T-helper 1 cell (primary cell): ENCODE results near the gene PRKG1.
"Not testable (repeated sequence)": the region's sequence is repeated elsewhere in the genome, so short reads cannot be mapped to it uniquely, and the experiment has no call there.

Source experiments
- DNase-seq, 5 donors: peaks; one replicate each; pipeline ENCODE4 v3.0.0-alpha.2; 2012 to 2020

The PRKG1 gene

GRCh38 chr10:51389415-51390321 is 315.4 kb downstream of the PRKG1 start:
- peak in 2 of 5 donors; percentile 8 to 34 for DNase-seq

GRCh38 chr10:51393006-51393405 is 318.7 kb downstream of the PRKG1 start:
- not testable (repeated sequence) for DNase-seq

GRCh38 chr10:51394039-51394438 is 319.8 kb downstream of the PRKG1 start:
- no peak for DNase-seq

GRCh38 chr10:51397244-51397643 is 323.0 kb downstream of the PRKG1 start:
- no peak for DNase-seq

GRCh38 chr10:51397695-51398094 is 323.4 kb downstream of the PRKG1 start:
- no peak for DNase-seq

- DNase-seq: no peak
Observed at GRCh38 chr10:51399840-51400239, 325.6 kb downstream of the PRKG1 start.

- no peak for DNase-seq
Observed at GRCh38 chr10:51400392-51401096, 326.3 kb downstream of the PRKG1 start.

- no peak for DNase-seq
Observed at GRCh38 chr10:51403521-51403920, 329.2 kb downstream of the PRKG1 start.

- no peak for DNase-seq
Observed at GRCh38 chr10:51405580-51406351, 331.5 kb downstream of the PRKG1 start.

- no peak for DNase-seq
Observed at GRCh38 chr10:51406581-51406980, 332.3 kb downstream of the PRKG1 start.

GRCh38 chr10:51416494-51416893 is 342.2 kb downstream of the PRKG1 start:
- no peak for DNase-seq

- DNase-seq: no peak
Observed at GRCh38 chr10:51419196-51420093, 345.2 kb downstream of the PRKG1 start.

GRCh38 chr10:51421853-51422252 is 347.6 kb downstream of the PRKG1 start:
- no peak for DNase-seq

GRCh38 chr10:51422311-51423120 is 348.2 kb downstream of the PRKG1 start:
- DNase-seq: peak in 1 of 5 donors; percentile 6

GRCh38 chr10:51423121-51423452 is 348.8 kb downstream of the PRKG1 start:
- DNase-seq: no peak

- DNase-seq: no peak
Observed at GRCh38 chr10:51425431-51425830, 351.1 kb downstream of the PRKG1 start.

GRCh38 chr10:51427758-51428157 is 353.5 kb downstream of the PRKG1 start:
- no peak for DNase-seq

GRCh38 chr10:51430506-51430905 is 356.2 kb downstream of the PRKG1 start:
- DNase-seq: no peak

GRCh38 chr10:51433949-51434475 is 359.7 kb downstream of the PRKG1 start:
- no peak for DNase-seq

GRCh38 chr10:51436805-51437204 is 362.5 kb downstream of the PRKG1 start:
- no peak for DNase-seq

- no peak for DNase-seq
Observed at GRCh38 chr10:51439645-51440044, 365.4 kb downstream of the PRKG1 start.
